Spleen (tissue), 7 donors: Measurements from ENCODE around the gene CYTH4.

Source experiments
- CTCF ChIP-seq, 11 experiments: fragments of 200-600 bp in 7 of 11; fragments of 450-650 bp in 4 of 11; sonication (generic) in 4 of 11; IDR thresholded peaks in 8 of 11; conservative IDR thresholded peaks in 3 of 11; 1 replicate in 7 of 11; 2 replicates in 4 of 11; pipeline versions ENCODE4 v1.4.0 to v1.8.0; 2016 to 2021; ENCODE audit warnings: antibody characterized with exemption in 11 of 11, inconsistent platforms in 4 of 11, mild to moderate bottlenecking in 1 of 11
- POLR2A ChIP-seq, 3 donors: fragments of 450-650 bp; IDR thresholded peaks; one replicate each; pipeline ENCODE4 v1.5.1; 2017; ENCODE audit warnings: antibody characterized with exemption in 3 of 3, mild to moderate bottlenecking in 1 of 3
- POLR2AphosphoS5 ChIP-seq, 3 donors: sonication (generic); formaldehyde crosslinking; IDR thresholded peaks; one replicate each; pipeline ENCODE4 v1.5.1; 2017; ENCODE audit warnings: antibody characterized with exemption in 3 of 3
- donor health status: DM: no; HTN: no; CAD: no; lungs with moderate emphysema.
- donor health status: DM: no; HTN: no; CAD: no.
- donor health status: DM: no; HTN: no; CAD: no.

DNA sequence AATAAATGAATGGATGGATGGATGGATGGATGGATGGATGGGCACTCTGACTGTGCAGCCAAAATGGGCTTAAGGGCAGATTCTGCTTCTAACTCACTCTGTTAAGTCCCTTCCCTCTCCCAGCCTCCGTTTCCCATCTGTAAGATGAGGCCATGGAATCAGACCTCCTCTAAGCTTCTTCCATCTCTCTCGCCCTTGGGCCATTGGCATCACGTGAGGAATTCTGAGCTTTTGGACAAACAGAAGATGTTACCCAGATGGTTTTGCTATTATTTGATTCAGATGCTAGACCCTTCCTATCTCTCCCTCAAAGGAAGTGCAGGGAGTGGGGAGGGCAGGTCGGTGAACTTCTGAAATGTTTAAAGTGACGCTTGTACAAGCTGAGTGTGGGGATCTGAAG lies 4.0 kb upstream of the CYTH4 start:
- TF ChIP-seq CTCF (IDR thresholded peaks at IDR 0.05 in 8 of 11, conservative IDR thresholded peaks at IDR 0.05 in 3 of 11), result no peak
- TF ChIP-seq POLR2A (IDR thresholded peaks at IDR 0.05), result no peak
- no peak for TF ChIP-seq POLR2AphosphoS5 (IDR thresholded peaks at IDR 0.05)
